T1000 (cell line): ENCODE results near the gene WLS.

Experiments
- DNase-seq: peaks from one replicate; lab custom pipeline; 2025; ENCODE audit warnings: mixed read lengths; lab: John Stamatoyannopoulos, UW

WLS gene

GRCh38 chr1:68085752-68086151 is 146.6 kb downstream of the WLS start:
- no peak for DNase-seq

- no peak for DNase-seq
Observed at GRCh38 chr1:68083686-68084085, 148.6 kb downstream of the WLS start.

GRCh38 chr1:68081775-68082283 is 150.5 kb downstream of the WLS start:
- no peak for DNase-seq

GRCh38 chr1:68078647-68079046 is 153.7 kb downstream of the WLS start:
- DNase-seq = no peak
